KMS-11 (cell line): Measurements from ENCODE around the gene TMC8.

Experiments used
- H2AFZ ChIP-seq: fragments of 200-600 bp; sonication (generic); 2 replicates; pipeline ENCODE4 v1.6.1; 2016; ENCODE audit warnings: antibody characterized with exemption, mixed run types, low read depth
- H3K27ac ChIP-seq: fragments of 200-600 bp; sonication (generic); 2 replicates; pipeline ENCODE4 v1.6.1; 2016; ENCODE audit warnings: mild to moderate bottlenecking, mixed run types
- H3K27me3 ChIP-seq: fragments of 200-600 bp; sonication (generic); 2 replicates; pipeline ENCODE4 v1.6.1; 2017; ENCODE audit warnings: mild to moderate bottlenecking, low read depth, mixed run types, moderate library complexity; ENCODE audit not compliant: insufficient read depth
- H3K36me3 ChIP-seq: fragments of 200-600 bp; sonication (generic); 2 replicates; pipeline ENCODE4 v1.6.1; 2017; ENCODE audit warnings: mild to moderate bottlenecking, mixed run types; ENCODE audit not compliant: insufficient read depth
- H3K4me1 ChIP-seq: fragments of 200-600 bp; sonication (generic); 2 replicates; pipeline ENCODE4 v1.6.1; 2016; ENCODE audit warnings: mild to moderate bottlenecking, low read depth, mixed run types; ENCODE audit not compliant: poor library complexity, severe bottlenecking
- H3K4me2 ChIP-seq: fragments of 200-600 bp; sonication (generic); 2 replicates; pipeline ENCODE4 v1.7.0; 2016; ENCODE audit warnings: mild to moderate bottlenecking, mixed run types
- H3K4me3 ChIP-seq: fragments of 200-600 bp; sonication (generic); IDR thresholded peaks from 2 replicates; pipeline ENCODE4 v1.6.1; 2017; ENCODE audit warnings: low read depth, low read length, mixed read lengths; ENCODE audit not compliant: insufficient read depth
- H3K79me2 ChIP-seq: fragments of 200-600 bp; sonication (generic); 2 replicates; pipeline ENCODE4 v1.6.1; 2016; ENCODE audit warnings: low read depth, mixed run types; ENCODE audit not compliant: insufficient read depth
- H3K9ac ChIP-seq: fragments of 200-600 bp; sonication (generic); 2 replicates; pipeline ENCODE4 v1.6.1; 2016; ENCODE audit warnings: mild to moderate bottlenecking, mixed run types
- H4K20me1 ChIP-seq: fragments of 200-600 bp; sonication (generic); 2 replicates; pipeline ENCODE4 v1.6.1; 2016; ENCODE audit warnings: mild to moderate bottlenecking, mixed run types; ENCODE audit not compliant: insufficient read depth
- CTCF ChIP-seq: fragments of 200-600 bp; sonication (generic); conservative IDR thresholded peaks from 2 replicates; pipeline ENCODE4 v1.6.1; 2017; ENCODE audit warnings: low read depth, mild to moderate bottlenecking, antibody characterized with exemption, low read length, moderate library complexity, mixed read lengths

Gene TMC8

GRCh38 chr17:78129351-78130089 lies 1.1 kb upstream of the TMC8 start:
- peak overlapping the region; percentile 73; the same call in 1 of the 2 replicates for H3K9ac ChIP-seq
- no peak for TF ChIP-seq CTCF
- H3K27ac ChIP-seq = peak overlapping the region; percentile 68
- no peaks in the 10 kb centered on the region; the same call in 1 of the 2 replicates for H3K36me3 ChIP-seq
- H3K4me1 ChIP-seq = peaks cover 46% of the 10 kb centered on the region
- H4K20me1 ChIP-seq = no peaks in the 10 kb centered on the region
- peak overlapping the region; percentile 93 for H3K4me2 ChIP-seq
- H3K27me3 ChIP-seq = no peaks in the 10 kb centered on the region
- H3K4me3 ChIP-seq = no peak overlapping the region
- peaks cover 50% of the 10 kb centered on the region for H3K79me2 ChIP-seq
- H2AFZ ChIP-seq = peak overlapping the region; percentile 58; the same call in 1 of the 2 replicates

GRCh38 chr17:78130090-78130436 lies 508 bp upstream of the TMC8 start:
- Histone ChIP-seq H3K27ac (peak overlapping the region; percentile 68), H3K27me3 (no peaks in the 10 kb centered on the region), H2AFZ (no peak overlapping the region), H3K4me3 (no peak overlapping the region), H3K9ac (peak overlapping the region; percentile 73), H3K79me2 (peaks cover 50% of the 10 kb centered on the region), H4K20me1 (no peaks in the 10 kb centered on the region), H3K4me1 (peaks cover 46% of the 10 kb centered on the region), H3K36me3 (no peaks in the 10 kb centered on the region; the same call in 1 of the 2 replicates), H3K4me2 (peak overlapping the region; percentile 93)
- no peak for TF ChIP-seq CTCF

GRCh38 chr17:78131172-78132083 lies 857 bp downstream of the TMC8 start:
- H3K4me2 ChIP-seq = peak overlapping the region; percentile 93
- no peaks in the 10 kb centered on the region; the same call in 1 of the 2 replicates for H3K36me3 ChIP-seq
- no peak for TF ChIP-seq CTCF
- peaks cover 53% of the 10 kb centered on the region for H3K4me1 ChIP-seq
- H3K79me2 ChIP-seq = peaks cover 45% of the 10 kb centered on the region
- H3K27ac ChIP-seq = peak overlapping the region; percentile 68
- no peaks in the 10 kb centered on the region for H3K27me3 ChIP-seq
- peak overlapping the region; percentile 66 for H3K4me3 ChIP-seq
- H2AFZ ChIP-seq = no peak overlapping the region
- H4K20me1 ChIP-seq = no peaks in the 10 kb centered on the region
- peak overlapping the region; percentile 73 for H3K9ac ChIP-seq

- Histone ChIP-seq H2AFZ (no peak overlapping the region), H3K4me1 (peaks cover 53% of the 10 kb centered on the region), H3K4me2 (peak overlapping the region; percentile 58; the same call in 1 of the 2 replicates), H3K36me3 (no peaks in the 10 kb centered on the region; the same call in 1 of the 2 replicates), H3K27me3 (no peaks in the 10 kb centered on the region), H3K27ac (peak overlapping the region; percentile 68), H3K9ac (peak overlapping the region; percentile 73), H3K4me3 (no peak overlapping the region), H4K20me1 (no peaks in the 10 kb centered on the region), H3K79me2 (peaks cover 38% of the 10 kb centered on the region)
- TF ChIP-seq CTCF = no peak; the same call in 1 of the 2 replicates
These were observed 1.6 kb downstream of the TMC8 start for GRCh38 chr17:78132084-78132676.
